ENCODE results near the gene PIGO. TPM values are rescaled to one million over a fixed set of nuclear protein-coding genes. Genes with fewer than 3 reads are reported as not detected.
A peak's percentile ranks its signal among the peaks of the same experiment; 100 is the strongest.

PIGO gene
- total RNA-seq, 2 donors from 2014 or later, result 29.6 to 34.9 TPM

GRCh38 chr9:35085078-35085477 lies 11.3 kb downstream of the PIGO start:
- no peak for TF ChIP-seq CTCF (conservative IDR thresholded peaks at IDR 0.05)

GRCh38 chr9:35079426-35080341 lies 16.7 kb downstream of the PIGO start, which contains the start of gene FANCG:
Gene FANCG, minus strand, starts transcription at chr9:35079942. Its CDS starts 418 bp downstream, at chr9:35079524.
- Histone ChIP-seq H3K9me3 (ENCODE audit: control insufficient read depth, low read length) (no peaks in the 10 kb centered on the region), H3K27ac (ENCODE audit: low read depth, low read length) (peak within 1 kb of the TSS; percentile 91), H3K36me3 (ENCODE audit: control insufficient read depth, insufficient read depth, low read length) (peaks cover 28% of the 10 kb centered on the region), H3K4me3 (ENCODE audit: low read length) (peak within 1 kb of the TSS; percentile 94), H3K4me1 (ENCODE audit: control insufficient read depth, insufficient read depth, low read length) (peaks cover 3% of the 10 kb centered on the region), H3K9ac (ENCODE audit: extremely low read depth, low read length, poor library complexity, severe bottlenecking) (peak within 1 kb of the TSS; percentile 77), H3K27me3 (ENCODE audit: control insufficient read depth, insufficient read depth, low read length, poor library complexity, severe bottlenecking) (no peaks in the 10 kb centered on the region)
- H3K36me3 Mint-ChIP-seq (ENCODE audit: low read depth), result peaks cover 32% of the 10 kb centered on the region
- H3K4me3 Mint-ChIP-seq, result peak within 1 kb of the TSS; percentile 80
- no peaks in the 10 kb centered on the region for H3K9me3 Mint-ChIP-seq
- peaks cover 10% of the 10 kb centered on the region for H3K4me1 Mint-ChIP-seq
- H3K27ac Mint-ChIP-seq, result peak within 1 kb of the TSS; percentile 89
- WGBS, 2 experiments (ENCODE audit: insufficient coverage in 1 of 2, insufficient read length in 1 of 2), result 0 to 1% methylated on average over 32 to 67 of the region's 67 CpGs
- TF ChIP-seq CTCF (conservative IDR thresholded peaks at IDR 0.05), result no peak
- H3K27me3 Mint-ChIP-seq (ENCODE audit: insufficient read depth), result no peaks in the 10 kb centered on the region
- DNase-seq, result peak; percentile 96

More at GRCh38 chr9:35085078-35085477, 11.3 kb downstream of the PIGO start:
- Histone ChIP-seq H3K27me3 (ENCODE audit: control insufficient read depth, insufficient read depth, low read length, poor library complexity, severe bottlenecking) (no peaks in the 10 kb centered on the region), H3K4me1 (ENCODE audit: control insufficient read depth, insufficient read depth, low read length) (no peaks in the 10 kb centered on the region), H3K36me3 (ENCODE audit: control insufficient read depth, insufficient read depth, low read length) (peaks cover 33% of the 10 kb centered on the region), H3K9me3 (ENCODE audit: control insufficient read depth, low read length) (no peaks in the 10 kb centered on the region), H3K9ac (ENCODE audit: extremely low read depth, low read length, poor library complexity, severe bottlenecking) (no peak overlapping the region), H3K27ac (ENCODE audit: low read depth, low read length) (no peak overlapping the region), H3K4me3 (ENCODE audit: low read length) (no peak overlapping the region)
- no peak for DNase-seq
- Mint-ChIP-seq H3K27me3 (ENCODE audit: insufficient read depth) (no peaks in the 10 kb centered on the region), H3K4me3 (no peak overlapping the region), H3K4me1 (no peaks in the 10 kb centered on the region), H3K9me3 (no peaks in the 10 kb centered on the region), H3K27ac (no peak overlapping the region), H3K36me3 (ENCODE audit: low read depth) (peaks cover 30% of the 10 kb centered on the region)
- WGBS, 2 experiments (ENCODE audit: insufficient coverage in 1 of 2, insufficient read length in 1 of 2), result 94 to 96% methylated on average over 2 of the region's 2 CpGs

- Histone ChIP-seq H3K27me3 (ENCODE audit: control insufficient read depth, insufficient read depth, low read length, poor library complexity, severe bottlenecking) (no peaks in the 10 kb centered on the region), H3K9ac (ENCODE audit: extremely low read depth, low read length, poor library complexity, severe bottlenecking) (peak overlapping the region; percentile 77), H3K4me3 (ENCODE audit: low read length) (peak overlapping the region; percentile 94), H3K27ac (ENCODE audit: low read depth, low read length) (no peak overlapping the region), H3K4me1 (ENCODE audit: control insufficient read depth, insufficient read depth, low read length) (peaks cover 3% of the 10 kb centered on the region), H3K36me3 (ENCODE audit: control insufficient read depth, insufficient read depth, low read length) (peaks cover 34% of the 10 kb centered on the region), H3K9me3 (ENCODE audit: control insufficient read depth, low read length) (no peaks in the 10 kb centered on the region)
- no peak for TF ChIP-seq CTCF (conservative IDR thresholded peaks at IDR 0.05)
- Mint-ChIP-seq H3K27ac (peak overlapping the region; percentile 89), H3K4me1 (peaks cover 10% of the 10 kb centered on the region), H3K4me3 (peak overlapping the region; percentile 80), H3K27me3 (ENCODE audit: insufficient read depth) (no peaks in the 10 kb centered on the region), H3K36me3 (ENCODE audit: low read depth) (peaks cover 39% of the 10 kb centered on the region), H3K9me3 (no peaks in the 10 kb centered on the region)
- WGBS, 2 experiments (ENCODE audit: insufficient coverage in 1 of 2, insufficient read length in 1 of 2), result 1 to 9% methylated on average over 10 of the region's 10 CpGs
- no peak for DNase-seq
Observed at GRCh38 chr9:35079041-35079425, 17.4 kb downstream of the PIGO start.
